CD4-positive, alpha-beta T cell (primary cell): ENCODE measurements around the gene HIVEP1. TPM values are rescaled to one million over a fixed set of nuclear protein-coding genes. Genes with fewer than 3 reads are reported as not detected.

Experiments used
- ATAC-seq: fragments of 200-7000 bp; cut with Tn5 transposase; one replicate; pipeline ENCODE4 v1.10.0; 2022; ENCODE audit warnings: mild to moderate bottlenecking; ENCODE audit not compliant: poor library complexity
- CTCF ChIA-PET: fragments of 350-600 bp; sonication (Branson Sonifier 250); formaldehyde crosslinking; loops from one replicate; lab custom pipeline; 2021; ENCODE audit warnings: antibody characterized with exemption, inconsistent platforms; lab: Charles Lee
- POLR2A ChIA-PET: fragments of 350-600 bp; sonication (Branson Sonifier 250); formaldehyde crosslinking; loops from one replicate; lab custom pipeline; 2021; ENCODE audit warnings: antibody characterized with exemption, inconsistent platforms; lab: Charles Lee
- DNase-seq, 14 experiments: peaks; one replicate each; pipeline ENCODE4 v3.0.0-alpha.2; 2013 to 2020; ENCODE audit warnings: mixed read lengths in 2 of 14
- H3K27ac ChIP-seq, 2 donors: one replicate each; pipeline versions ENCODE4 v1.5.1 to v1.7.0; 2013; ENCODE audit warnings: low read length in 2 of 2, low read depth in 1 of 2, mild to moderate bottlenecking in 1 of 2
- H3K27me3 ChIP-seq, 2 experiments: 1 replicate in 1 of 2; 2 replicates in 1 of 2; pipeline versions ENCODE4 v1.6.1 to v1.7.0; 2013; ENCODE audit warnings: low read length in 2 of 2, control low read depth in 1 of 2, mild to moderate bottlenecking in 1 of 2, moderate library complexity in 1 of 2; ENCODE audit not compliant: insufficient read depth in 2 of 2, control insufficient read depth in 1 of 2
- H3K36me3 ChIP-seq: one replicate; pipeline ENCODE4 v1.6.1; 2013; ENCODE audit warnings: low read length, control low read depth; ENCODE audit not compliant: insufficient read depth
- H3K4me1 ChIP-seq: one replicate; pipeline ENCODE4 v1.6.1; 2013; ENCODE audit warnings: low read length, control low read depth; ENCODE audit not compliant: insufficient read depth
- H3K4me3 ChIP-seq: one replicate; pipeline ENCODE4 v1.5.1; 2013; ENCODE audit warnings: mild to moderate bottlenecking, low read length, moderate library complexity
- H3K9me3 ChIP-seq, 2 experiments: 1 replicate in 1 of 2; 2 replicates in 1 of 2; pipeline versions ENCODE4 v1.6.1 to v1.7.0; 2013; ENCODE audit warnings: low read length in 2 of 2, mild to moderate bottlenecking in 2 of 2, control low read depth in 1 of 2, moderate library complexity in 1 of 2; ENCODE audit not compliant: control insufficient read depth in 1 of 2, insufficient read depth in 1 of 2
- H3K27ac Mint-ChIP-seq: one replicate; pipeline ENCODE4 v1.8.0; 2020; ENCODE audit warnings: mixed read lengths
- H3K27me3 Mint-ChIP-seq: one replicate; pipeline ENCODE4 v1.8.0; 2021; ENCODE audit warnings: mixed read lengths
- H3K36me3 Mint-ChIP-seq: one replicate; pipeline ENCODE4 v1.8.0; 2021; ENCODE audit warnings: low read depth, mixed read lengths
- H3K4me1 Mint-ChIP-seq: one replicate; pipeline ENCODE4 v1.8.0; 2021; ENCODE audit warnings: low read depth, mixed read lengths
- H3K4me3 Mint-ChIP-seq: one replicate; pipeline ENCODE4 v1.8.0; 2020; ENCODE audit warnings: mild to moderate bottlenecking, mixed read lengths
- H3K9me3 Mint-ChIP-seq: one replicate; pipeline ENCODE4 v1.8.0; 2020; ENCODE audit warnings: mixed read lengths
- CTCF ChIP-seq: fragments of 200-600 bp; IDR thresholded peaks from one replicate; pipeline ENCODE4 v1.8.0; 2022; ENCODE audit warnings: antibody characterized with exemption, mild to moderate bottlenecking
- intact Hi-C, 2 experiments: fragments of 100-400 bp; cut with DNase I in 1 of 2; cut with micrococcal nuclease in 1 of 2; formaldehyde crosslinking; loops; one replicate each; pipeline versions ENCODE4 v1.15.1 to v1.9.0; 2023 to 2025; cut with DNase I, micrococcal nuclease
- total RNA-seq, 174 experiments: library from RNA in 2 of 174; stranded (reverse) in 2 of 174; gene quantifications; one replicate each; pipeline ENCODE4 v1.2.3 and lab custom pipeline; 2021 to 2026

HIVEP1 gene
- total RNA-seq, 2 experiments from 2014 or later: 76.3 to 78.8 TPM

- no peaks in the 10 kb centered on the region for H3K27me3 ChIP-seq
- ATAC-seq: no peak
- H3K9me3 ChIP-seq: no peaks in the 10 kb centered on the region
- Mint-ChIP-seq H3K27me3 (no peaks in the 10 kb centered on the region), H3K4me3 (no peak overlapping the region), H3K9me3 (no peaks in the 10 kb centered on the region), H3K4me1 (peaks cover 22% of the 10 kb centered on the region), H3K27ac (no peak overlapping the region), H3K36me3 (no peaks in the 10 kb centered on the region)
- no peak for DNase-seq
- CTCF ChIA-PET: interaction anchor here (1.1 to 1.7 kb wide), 2 partner anchors 9 to 16 kb away, joined by 3 read pairs; no protein-coding TSS in a partner anchor
- H3K4me3 ChIP-seq: no peak overlapping the region
- H3K36me3 ChIP-seq: no peaks in the 10 kb centered on the region
- no peak for TF ChIP-seq CTCF
- peaks cover 3% of the 10 kb centered on the region for H3K4me1 ChIP-seq
- POLR2A ChIA-PET: no interaction called here
- H3K27ac ChIP-seq: no peak overlapping the region
- intact Hi-C loops: no loop called here
Measured at GRCh38 chr6:11972806-11973205, 39.3 kb upstream of the HIVEP1 start.

- DNase-seq (no peak), ATAC-seq (no peak)
- no peaks in the 10 kb centered on the region for H3K36me3 ChIP-seq
- no peaks in the 10 kb centered on the region for H3K36me3 Mint-ChIP-seq
- peaks cover 3% of the 10 kb centered on the region for H3K4me1 ChIP-seq
- no peaks in the 10 kb centered on the region for H3K27me3 Mint-ChIP-seq
- no peak overlapping the region for H3K4me3 ChIP-seq
- no peak for TF ChIP-seq CTCF
- H3K9me3 ChIP-seq: no peaks in the 10 kb centered on the region
- no peaks in the 10 kb centered on the region for H3K27me3 ChIP-seq
- H3K4me1 Mint-ChIP-seq: peaks cover 26% of the 10 kb centered on the region
- intact Hi-C loops: no loop called here
- H3K27ac ChIP-seq: no peak overlapping the region
- ChIA-PET CTCF (interaction anchor here (1.1 to 1.7 kb wide), 3 partner anchors 9 to 39 kb away, joined by 3 to 4 read pairs (median 3); partner anchors contain the start of gene HIVEP1), POLR2A (no interaction called here)
- H3K9me3 Mint-ChIP-seq: no peaks in the 10 kb centered on the region
- no peak overlapping the region for H3K4me3 Mint-ChIP-seq
- H3K27ac Mint-ChIP-seq: no peak overlapping the region
Measured at GRCh38 chr6:11973238-11973637, 38.9 kb upstream of the HIVEP1 start.

DNA sequence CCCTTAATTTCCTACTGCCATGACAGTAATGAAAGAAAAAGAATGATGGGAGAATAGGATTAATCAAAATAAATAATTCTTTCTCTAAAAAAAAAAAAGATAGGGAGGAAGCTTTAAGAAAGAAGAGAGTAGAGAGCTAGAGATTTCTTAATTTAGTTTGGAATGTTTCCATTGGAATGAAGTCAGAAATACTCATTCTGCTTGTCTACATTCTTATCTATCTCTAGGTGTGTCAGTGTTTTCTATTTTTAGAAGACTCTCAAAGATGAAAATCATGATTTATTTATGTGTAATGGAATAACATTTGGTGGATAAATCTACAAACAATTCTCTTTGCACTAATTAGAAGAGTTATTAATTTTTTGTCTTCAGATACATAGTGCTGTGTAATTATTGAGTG lies 38.0 kb upstream of the HIVEP1 start:
- Histone ChIP-seq H3K27ac (no peak overlapping the region), H3K4me1 (peaks cover 3% of the 10 kb centered on the region), H3K36me3 (no peaks in the 10 kb centered on the region), H3K4me3 (no peak overlapping the region), H3K9me3 (no peaks in the 10 kb centered on the region), H3K27me3 (no peaks in the 10 kb centered on the region)
- ATAC-seq (no peak), DNase-seq (no peak)
- ChIA-PET POLR2A (no interaction called here), CTCF (interaction anchor here (1.2 to 1.7 kb wide), 2 partner anchors 18 to 38 kb away, joined by 3 to 4 read pairs; partner anchors contain the start of gene HIVEP1)
- H3K4me3 Mint-ChIP-seq: no peak overlapping the region
- no peaks in the 10 kb centered on the region for H3K9me3 Mint-ChIP-seq
- intact Hi-C loops: no loop called here
- peaks cover 30% of the 10 kb centered on the region for H3K4me1 Mint-ChIP-seq
- no peak overlapping the region for H3K27ac Mint-ChIP-seq
- H3K36me3 Mint-ChIP-seq: no peaks in the 10 kb centered on the region
- no peak for TF ChIP-seq CTCF
- no peaks in the 10 kb centered on the region for H3K27me3 Mint-ChIP-seq
